Mucosa of gallbladder (tissue), 1 donor: ENCODE data around the gene SOX12. TPM values are rescaled to one million over a fixed set of nuclear protein-coding genes. Genes with fewer than 3 reads are reported as not detected.

ENCODE experiments used
- DNase-seq: peaks from one replicate; pipeline ENCODE4 v3.0.0-alpha.2; 2020; ENCODE audit warnings: low spot score
- total RNA-seq: library from RNA; stranded (reverse); gene quantifications from one replicate; pipeline ENCODE4 v1.2.1, GENCODE V29; 2021
- donor health status: DM: no; HTN: no; CAD: no.

SOX12 gene
- total RNA-seq = 17.5 TPM

GRCh38 chr20:325045-325888, at the start of gene SOX12:
Gene SOX12 (plus strand): TSS chr20:325552. CDS start chr20:325925, 373 bp downstream.
- DNase-seq = peak; percentile 98

GRCh38 chr20:275791-276190, 49.6 kb upstream of the SOX12 start:
- DNase-seq = no peak

GRCh38 chr20:276620-277495, 48.5 kb upstream of the SOX12 start:
- no peak for DNase-seq

- DNase-seq = no peak
These were observed 47.9 kb upstream of the SOX12 start for GRCh38 chr20:277496-277781.

GRCh38 chr20:278181-278580, 47.2 kb upstream of the SOX12 start:
- no peak for DNase-seq

GRCh38 chr20:278607-279571, 46.5 kb upstream of the SOX12 start:
- DNase-seq = no peak

GRCh38 chr20:284172-284571, 41.2 kb upstream of the SOX12 start:
- no peak for DNase-seq

- no peak for DNase-seq
These were observed 38.8 kb upstream of the SOX12 start for GRCh38 chr20:286508-286907.

GRCh38 chr20:288956-289692, 36.2 kb upstream of the SOX12 start:
- DNase-seq = no peak

GRCh38 chr20:289693-290083, 35.7 kb upstream of the SOX12 start:
- no peak for DNase-seq

- DNase-seq = peak; percentile 93
These were observed 35.1 kb upstream of the SOX12 start, which contains the start of gene C20orf96 for GRCh38 chr20:290084-290831. Gene C20orf96 (minus strand): TSS chr20:290750. CDS start chr20:290610, 140 bp downstream.

GRCh38 chr20:294602-295001, 30.8 kb upstream of the SOX12 start:
- DNase-seq = no peak

- no peak for DNase-seq
These were observed 29.5 kb upstream of the SOX12 start for GRCh38 chr20:295804-296203.

GRCh38 chr20:297098-297924, 28.0 kb upstream of the SOX12 start, which contains the start of gene ZCCHC3:
Gene ZCCHC3 (plus strand): TSS chr20:297570. CDS start chr20:297587, 17 bp downstream.
- peak; percentile 82 for DNase-seq

- DNase-seq = peak; percentile 60
These were observed 27.2 kb upstream of the SOX12 start for GRCh38 chr20:297925-298775.

- DNase-seq = no peak
These were observed 26.5 kb upstream of the SOX12 start for GRCh38 chr20:298776-299391.

GRCh38 chr20:300345-300990, 24.9 kb upstream of the SOX12 start:
- DNase-seq = no peak
